HK-2 (cell line): Measurements from ENCODE around the gene SPATA19.
A peak's percentile ranks its signal among the peaks of the same experiment; 100 is the strongest.

Experiments
- DNase-seq: peaks from one replicate; pipeline ENCODE4 v3.0.0-alpha.2; 2018; ENCODE audit not compliant: unreplicated experiment

The SPATA19 gene

GRCh38 chr11:133835593-133836548 is 9.4 kb downstream of the SPATA19 start:
- DNase-seq, result no peak

DNA sequence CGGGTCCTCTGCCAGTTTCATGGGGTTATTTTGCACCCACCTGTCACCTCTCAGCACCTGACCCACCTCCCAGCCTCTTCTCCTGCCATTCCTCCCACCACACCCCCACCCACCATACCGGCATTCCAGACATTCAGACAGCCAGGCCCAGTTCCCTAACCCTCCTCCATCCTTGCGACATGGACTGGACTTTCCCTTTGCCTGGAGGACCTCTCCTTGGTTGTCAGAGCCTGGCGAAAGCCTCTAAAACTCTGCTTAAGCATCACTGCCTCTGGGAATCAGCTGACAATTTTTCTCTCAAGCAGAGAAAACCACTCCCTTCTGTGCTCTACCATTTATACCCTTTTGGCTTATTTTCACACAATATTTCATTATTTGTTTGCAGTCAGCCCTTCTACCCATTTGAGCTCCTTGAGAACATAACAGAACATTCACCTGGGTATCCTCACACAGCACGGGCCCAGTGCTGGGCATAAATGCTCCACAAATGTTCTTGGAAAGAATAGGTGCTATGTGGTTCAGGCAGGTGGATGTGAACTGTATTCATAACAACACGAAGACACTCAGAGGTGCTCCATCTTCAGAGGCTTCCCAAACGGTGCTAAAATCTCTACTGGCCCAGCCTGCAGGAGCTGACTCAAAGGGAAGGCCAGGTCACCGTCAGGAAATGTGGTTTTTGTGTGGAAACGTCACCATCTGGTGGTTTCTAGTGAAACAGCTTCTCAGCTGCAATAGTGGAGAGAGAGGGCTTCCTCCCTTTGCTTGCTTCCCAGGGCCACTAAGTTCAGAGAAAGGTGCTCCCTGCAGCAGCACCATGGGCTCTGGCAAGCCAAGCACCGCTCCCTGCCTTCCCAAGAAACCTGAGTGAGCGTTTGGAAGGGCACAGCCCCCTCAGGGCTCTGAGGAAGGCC is 10.4 kb downstream of the SPATA19 start:
- peak; percentile 39 for DNase-seq

DNA sequence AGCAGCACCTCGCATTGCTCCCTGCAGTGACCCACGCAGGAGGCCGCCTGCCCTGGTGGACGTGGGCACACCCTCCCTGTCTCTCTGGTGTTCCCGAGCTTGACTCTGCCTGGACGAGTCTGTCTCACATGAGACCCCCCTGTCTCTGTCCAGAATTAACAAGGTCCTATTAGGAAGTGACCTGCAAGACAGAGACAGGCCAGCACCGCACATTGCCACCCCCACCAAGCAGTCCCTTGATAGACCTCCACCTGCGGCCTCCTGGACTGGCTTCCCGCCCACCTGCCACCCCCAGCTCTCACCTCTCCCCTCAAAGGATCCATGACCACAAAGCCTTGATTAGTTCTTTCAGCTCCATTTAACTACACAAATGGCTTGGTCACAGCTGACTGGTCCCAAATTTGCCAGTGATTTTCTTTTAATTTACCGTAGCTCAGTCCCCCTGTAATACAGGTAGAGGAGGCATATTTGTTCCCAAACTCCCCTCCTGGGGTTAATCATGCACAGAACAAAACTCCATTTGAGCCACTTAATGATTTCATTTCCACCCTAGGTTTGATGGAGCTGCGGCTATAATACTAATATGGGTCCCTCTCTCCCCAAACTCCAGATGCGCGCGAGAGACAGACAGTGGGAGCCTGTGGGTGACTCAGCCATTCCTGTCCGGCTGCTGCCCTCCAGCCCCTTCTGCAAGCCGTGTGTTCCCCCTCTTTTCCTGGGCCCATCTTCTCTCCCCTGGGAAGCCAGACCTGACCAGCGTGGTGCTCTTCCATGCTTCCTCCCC is 11.2 kb downstream of the SPATA19 start:
- DNase-seq, result no peak

DNA sequence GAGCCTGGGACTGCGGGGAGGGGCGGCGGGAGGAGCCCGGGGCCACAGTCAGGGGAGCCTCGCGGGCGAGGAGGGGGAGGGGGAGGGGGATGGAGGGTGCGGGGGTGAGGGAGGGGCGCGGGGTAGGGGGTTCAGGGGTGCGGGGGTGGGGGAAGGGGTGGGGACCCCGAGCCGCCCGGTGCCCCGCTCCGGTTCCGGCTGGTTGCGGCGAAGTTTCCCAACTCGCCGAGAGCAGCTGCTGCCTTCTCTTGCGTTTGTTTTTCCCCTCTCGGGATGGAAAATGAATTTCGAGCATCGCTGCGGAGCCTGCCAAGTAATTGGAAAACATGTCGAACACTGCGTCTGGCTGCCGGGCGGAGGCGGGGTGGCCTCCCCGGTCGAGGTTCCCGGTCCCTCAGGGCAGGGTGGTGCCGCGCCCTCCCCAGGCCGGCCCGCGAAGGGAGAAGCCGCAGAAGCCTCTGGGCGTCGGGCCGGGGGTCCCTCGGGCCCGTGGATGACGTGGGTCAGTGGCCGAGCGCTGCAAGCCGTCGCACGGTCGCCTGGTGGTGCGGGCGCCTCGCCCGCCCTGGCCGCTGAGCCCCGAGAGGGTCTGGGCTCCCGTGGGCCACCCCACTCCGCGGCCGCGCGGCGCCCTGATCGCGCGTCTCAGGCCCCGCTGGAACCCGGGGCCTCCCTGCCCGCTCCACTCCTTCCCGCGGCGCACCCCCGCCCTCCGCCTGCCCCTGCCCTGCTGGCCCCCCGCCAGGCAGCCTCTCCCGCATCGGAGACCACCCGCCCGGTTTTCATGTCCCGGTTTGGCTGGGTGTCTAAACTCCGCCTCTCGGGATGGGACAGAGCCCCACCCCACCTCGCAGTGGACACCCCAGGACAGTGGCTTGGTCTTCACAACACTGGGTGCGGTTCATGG is 12.1 kb downstream of the SPATA19 start:
- no peak for DNase-seq

GRCh38 chr11:133832096-133832990 is 13.0 kb downstream of the SPATA19 start:
- DNase-seq, result no peak

DNA sequence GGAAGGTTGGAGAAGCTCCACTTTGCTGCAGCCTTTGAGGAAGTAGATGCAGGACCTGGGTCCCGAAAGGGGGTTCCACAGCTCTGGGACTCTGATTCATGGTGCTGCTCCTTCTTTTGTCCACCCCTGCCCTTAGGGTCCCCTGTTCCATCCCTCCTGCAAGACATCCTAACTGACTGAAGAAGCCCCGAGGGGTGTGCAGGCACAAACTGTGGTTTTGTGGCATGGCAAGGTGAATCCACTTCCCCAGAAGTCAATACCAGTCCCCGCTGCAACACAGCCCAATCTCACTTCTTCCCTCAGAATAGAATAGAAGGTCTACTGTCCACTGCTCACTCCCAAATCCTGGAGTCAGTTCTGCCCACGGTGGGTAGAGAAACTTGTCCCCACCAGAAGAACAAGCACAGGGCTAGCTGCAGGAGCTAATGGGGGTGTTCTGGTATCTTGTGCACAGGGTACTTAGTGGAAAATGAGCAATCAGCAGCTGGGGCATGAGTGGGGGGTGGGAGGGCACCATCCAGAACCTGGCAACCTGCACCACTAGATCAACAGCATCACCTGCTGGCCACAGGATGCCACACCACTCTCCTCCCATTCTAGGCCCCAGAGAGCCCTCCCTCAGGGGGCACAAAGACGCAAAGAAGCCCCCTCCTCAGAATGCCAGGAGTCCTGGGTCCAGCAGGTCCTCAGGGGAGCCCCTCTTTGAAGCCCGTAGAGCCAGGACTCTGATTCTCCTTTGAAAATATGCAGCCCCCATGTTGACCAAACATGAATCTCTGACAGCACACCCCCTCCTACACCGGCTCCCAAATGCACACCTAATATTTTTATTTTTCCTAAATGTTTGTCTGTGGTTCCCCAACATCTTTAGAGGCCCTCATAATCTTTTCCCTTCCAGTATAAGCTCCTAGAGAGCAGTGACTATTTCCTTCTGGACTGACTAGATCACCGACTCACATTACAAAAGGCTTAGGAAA is 14.1 kb downstream of the SPATA19 start:
- no peak for DNase-seq

- no peak for DNase-seq
Observed at GRCh38 chr11:133829566-133829965, 15.7 kb downstream of the SPATA19 start.

DNA sequence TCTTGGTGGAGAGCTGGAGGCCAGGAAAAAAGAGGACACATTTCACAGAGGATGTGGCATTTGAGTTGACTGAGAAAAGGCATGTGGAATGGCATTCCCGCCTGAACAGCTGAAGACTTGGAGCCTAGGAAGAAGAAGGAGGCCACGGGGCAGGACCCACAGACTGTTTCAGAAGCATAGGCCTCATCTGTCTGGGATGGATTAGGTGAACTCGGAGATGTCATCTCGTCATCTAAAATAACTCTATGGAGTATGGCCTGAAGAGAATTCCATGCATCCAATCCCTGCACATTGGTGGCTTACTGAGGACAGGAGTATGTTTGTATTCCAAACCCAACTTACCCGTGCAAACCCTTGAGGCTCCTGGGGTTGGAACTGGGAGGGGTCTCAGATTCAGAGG is 16.4 kb downstream of the SPATA19 start:
- no peak for DNase-seq

DNA sequence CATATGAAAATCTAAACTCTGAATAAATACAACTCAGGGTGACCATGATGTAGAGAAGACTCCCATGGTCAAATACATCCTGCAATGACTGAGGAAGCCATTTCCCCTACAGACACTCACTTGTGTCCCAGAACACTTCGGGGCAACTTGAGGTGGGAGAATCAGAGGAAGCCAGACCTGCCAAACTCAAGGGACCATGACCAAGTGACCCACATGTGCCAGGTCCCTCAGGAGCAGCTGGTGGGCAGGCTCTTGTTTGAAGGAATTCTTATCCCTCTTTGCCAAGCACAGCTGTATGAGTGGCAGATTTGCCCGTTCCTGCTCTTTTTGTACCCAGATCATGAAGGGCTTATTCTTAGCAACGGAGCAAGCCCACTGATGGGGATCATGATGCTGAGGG is 17.8 kb downstream of the SPATA19 start:
- DNase-seq, result no peak

DNA sequence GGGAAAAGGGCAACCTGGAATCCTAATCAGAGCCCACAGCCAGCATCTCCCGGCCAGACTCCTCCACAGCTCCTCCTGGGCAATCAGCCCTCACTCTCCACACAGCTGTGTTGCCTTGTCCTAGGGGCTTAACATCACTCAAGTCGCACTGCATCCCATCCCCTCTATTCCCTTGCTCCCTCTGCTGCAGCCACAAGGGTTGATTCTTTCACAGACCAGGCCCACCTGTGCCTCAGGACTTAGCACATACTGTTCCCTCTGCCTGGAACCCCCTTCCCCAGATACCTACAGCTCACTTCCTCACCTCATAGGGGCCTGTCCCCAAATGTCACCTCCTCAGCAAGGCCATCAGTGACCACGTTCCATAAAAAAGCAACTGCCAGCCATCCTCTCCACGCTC is 18.4 kb downstream of the SPATA19 start:
- no peak for DNase-seq

GRCh38 chr11:133825666-133826065 is 19.6 kb downstream of the SPATA19 start:
- no peak for DNase-seq

DNA sequence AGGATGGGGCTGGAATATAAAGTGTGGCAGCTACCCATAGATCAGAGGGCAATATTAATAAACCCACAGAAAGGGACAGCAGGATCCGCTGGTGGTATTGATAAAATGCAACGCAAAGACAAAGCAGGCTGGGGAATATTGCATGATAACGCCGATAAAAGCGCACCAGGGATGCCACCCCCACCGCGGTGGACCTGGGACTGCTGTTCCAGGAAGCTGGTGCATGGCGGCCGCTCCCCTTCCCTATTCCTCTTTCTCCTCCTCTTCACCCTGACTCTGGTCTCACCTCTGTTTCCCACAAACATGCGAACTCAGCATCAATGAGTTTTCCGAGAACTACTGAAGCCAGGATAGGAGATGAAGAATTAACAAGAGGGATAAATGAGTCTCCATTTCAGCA is 20.2 kb downstream of the SPATA19 start:
- no peak for DNase-seq

DNA sequence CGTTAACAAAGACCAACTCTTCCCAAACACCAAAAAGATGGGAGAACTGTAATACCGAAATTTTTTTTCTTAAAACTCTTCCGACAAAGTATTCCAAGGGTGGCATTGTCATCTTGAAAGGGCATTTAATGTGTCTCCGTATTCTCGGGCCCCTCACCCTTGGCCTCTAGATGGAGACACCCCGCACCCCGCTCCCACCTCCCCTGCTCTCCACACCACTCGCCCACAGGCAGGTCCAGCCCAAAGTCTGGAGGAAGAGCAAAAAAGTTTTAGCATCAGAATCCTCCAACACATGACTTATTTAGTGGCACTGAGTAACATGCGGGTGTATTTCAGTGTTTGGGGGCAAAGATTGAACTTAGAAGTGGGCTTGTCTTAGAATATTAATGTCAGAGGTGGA is 20.7 kb downstream of the SPATA19 start:
- no peak for DNase-seq

DNA sequence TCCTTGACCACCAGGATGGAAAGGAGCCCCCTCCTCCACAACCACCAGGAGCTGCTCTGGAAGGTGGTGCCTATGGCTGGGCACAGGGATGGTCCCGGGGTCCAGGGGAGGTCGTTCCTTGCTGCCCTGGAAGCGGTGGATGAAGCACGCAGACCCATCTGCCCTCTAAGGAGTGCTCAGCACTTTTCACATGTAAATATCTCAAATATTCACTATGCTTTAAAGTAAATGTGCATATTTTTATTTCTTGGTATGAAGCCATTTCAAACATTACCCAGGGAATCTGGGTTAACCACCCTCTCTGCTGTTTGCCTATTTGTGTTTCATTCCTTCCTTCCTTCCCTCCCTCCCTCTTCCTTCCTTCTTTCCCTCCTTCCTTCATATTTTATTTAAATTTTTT is 21.7 kb downstream of the SPATA19 start:
- no peak for DNase-seq

GRCh38 chr11:133823211-133823610 is 22.1 kb downstream of the SPATA19 start:
- no peak for DNase-seq

- DNase-seq, result peak; percentile 35
Observed at GRCh38 chr11:133821776-133822175, 23.5 kb downstream of the SPATA19 start.

- DNase-seq, result no peak
Observed at GRCh38 chr11:133819746-133820315, 25.5 kb downstream of the SPATA19 start.

DNA sequence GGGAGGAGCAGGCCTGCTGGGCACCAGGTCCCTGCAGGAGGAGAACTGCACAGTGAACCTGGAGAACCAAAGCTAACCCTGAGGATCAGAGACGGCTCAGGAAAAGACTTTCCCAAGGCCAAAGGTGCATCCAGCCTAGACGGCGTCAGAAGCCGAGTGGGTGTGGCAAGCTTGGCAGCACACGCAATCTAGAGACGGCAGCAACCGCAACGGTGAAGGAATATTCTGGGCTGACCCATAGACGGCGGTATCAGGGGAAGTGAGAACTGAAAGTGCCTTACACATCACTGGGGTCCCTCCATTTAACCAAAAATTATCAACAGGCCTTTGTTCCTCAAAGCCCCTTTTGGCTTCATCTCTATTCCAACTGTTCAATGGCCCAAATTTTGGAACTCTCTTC is 26.2 kb downstream of the SPATA19 start:
- no peak for DNase-seq
